Stimulated activated CD8-positive, alpha-beta memory T cell treated with anti-CD3 and anti-CD28 coated beads, Interleukin-7, amount 100 ng/mL, for 4 hours (primary cell): ENCODE measurements around the gene TMEM130.
"Not testable (repeated sequence)": the region's sequence is repeated elsewhere in the genome, so short reads cannot be mapped to it uniquely, and the experiment has no call there.

Source experiments
- DNase-seq, 2 donors: peaks; one replicate each; pipeline ENCODE4 v3.0.0-alpha.2; 2020; ENCODE audit warnings: low read depth in 2 of 2

The TMEM130 gene

DNA sequence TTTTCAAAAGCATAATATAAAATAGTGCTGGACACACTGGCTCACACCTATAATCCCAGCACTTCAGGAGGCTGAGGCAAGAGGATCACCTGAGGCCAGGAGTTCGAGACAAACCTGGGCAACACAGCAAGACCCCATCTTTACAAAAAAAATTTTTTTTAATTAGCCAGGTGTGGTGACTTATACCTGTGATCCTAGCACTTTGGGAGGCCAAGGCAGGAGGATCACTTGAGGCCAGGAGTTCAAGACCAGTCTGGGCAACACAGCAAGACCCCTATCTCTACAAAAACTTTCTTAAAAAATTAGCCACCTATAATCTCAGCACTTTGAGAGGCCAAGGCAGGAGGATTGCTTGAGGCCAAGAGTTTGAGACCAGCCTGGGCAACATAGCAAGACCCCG lies 27.3 kb downstream of the TMEM130 start:
- not testable (repeated sequence) for DNase-seq

DNA sequence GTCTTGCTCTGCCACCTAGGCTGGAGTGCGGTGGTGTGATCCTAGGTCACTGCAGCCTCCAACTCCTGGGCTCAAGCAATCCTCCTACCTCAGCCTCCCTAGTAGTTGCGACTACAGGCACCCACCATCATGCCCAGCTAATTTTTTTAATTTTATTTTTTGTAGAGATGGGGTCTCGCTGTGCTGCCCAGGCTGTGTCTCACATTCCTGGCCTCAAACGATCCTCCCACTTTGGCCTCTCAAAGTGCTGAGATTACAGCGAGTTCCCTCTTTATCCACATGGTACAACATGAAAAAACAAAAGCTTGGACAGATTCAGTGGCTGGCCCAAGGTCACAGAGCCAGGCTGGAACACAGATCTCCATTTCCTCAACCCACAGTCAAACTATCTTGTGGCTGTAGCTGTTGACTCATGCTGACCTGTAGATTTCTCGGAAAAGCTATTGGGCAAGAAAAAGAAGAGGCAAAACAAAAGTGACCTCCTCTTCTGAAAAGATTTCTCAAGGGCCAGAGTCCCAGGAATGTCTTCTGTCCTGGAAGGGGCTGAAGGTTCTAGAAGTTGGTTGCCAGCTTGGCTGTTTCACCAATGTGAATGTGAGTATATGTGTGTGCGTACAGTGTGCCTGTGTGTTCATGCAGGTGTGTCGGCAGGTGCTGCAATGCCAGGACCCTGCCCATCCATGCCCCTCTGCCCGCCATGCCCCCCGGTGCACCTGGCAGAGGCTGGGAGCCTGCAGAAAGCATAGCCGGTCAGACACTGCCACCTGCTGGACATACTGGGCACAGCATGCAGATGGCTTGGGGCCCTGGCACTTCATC lies 28.4 kb downstream of the TMEM130 start:
- peak; percentile 36 to 45 for DNase-seq

GRCh38 chr7:98840722-98841121 lies 29.1 kb downstream of the TMEM130 start:
- DNase-seq = no peak

DNA sequence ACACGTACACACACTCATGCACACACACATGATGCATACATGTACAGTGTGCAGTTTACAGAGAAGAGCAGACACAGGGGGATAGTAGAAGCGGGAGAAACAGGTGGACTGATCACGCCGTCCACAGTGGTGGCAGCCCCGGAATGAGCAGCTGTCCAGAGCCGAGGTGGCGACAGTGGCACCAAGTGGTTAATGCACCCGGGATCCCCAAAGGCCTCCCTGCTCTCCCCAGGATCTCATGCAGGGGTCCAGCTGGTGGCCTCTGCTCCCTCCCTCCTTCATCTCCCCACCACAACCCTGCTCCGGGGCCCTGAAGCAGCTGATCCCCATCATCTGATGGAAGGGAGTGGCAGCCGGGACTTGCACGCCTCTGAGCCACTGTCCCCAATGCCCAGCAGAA lies 29.7 kb downstream of the TMEM130 start:
- no peak for DNase-seq

DNA sequence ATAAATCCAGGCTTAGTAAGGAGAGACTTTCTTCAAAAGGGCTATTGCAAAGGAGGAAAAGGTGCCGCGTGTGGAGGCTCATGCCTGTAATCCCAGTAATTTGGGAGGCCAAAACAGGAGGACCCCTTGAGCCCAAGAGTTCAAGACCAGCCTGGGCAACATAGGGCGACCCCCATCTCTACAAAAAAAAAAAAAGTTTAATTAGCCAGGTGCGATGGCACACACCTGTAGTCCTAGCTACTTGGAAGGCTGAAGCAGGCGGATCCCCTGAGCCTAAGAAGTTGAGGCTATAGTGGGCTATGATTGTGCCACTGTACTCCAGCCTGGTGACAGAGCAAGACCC lies 32.2 kb downstream of the TMEM130 start:
- no peak for DNase-seq

GRCh38 chr7:98836811-98837629 lies 32.8 kb downstream of the TMEM130 start:
- DNase-seq = no peak

DNA sequence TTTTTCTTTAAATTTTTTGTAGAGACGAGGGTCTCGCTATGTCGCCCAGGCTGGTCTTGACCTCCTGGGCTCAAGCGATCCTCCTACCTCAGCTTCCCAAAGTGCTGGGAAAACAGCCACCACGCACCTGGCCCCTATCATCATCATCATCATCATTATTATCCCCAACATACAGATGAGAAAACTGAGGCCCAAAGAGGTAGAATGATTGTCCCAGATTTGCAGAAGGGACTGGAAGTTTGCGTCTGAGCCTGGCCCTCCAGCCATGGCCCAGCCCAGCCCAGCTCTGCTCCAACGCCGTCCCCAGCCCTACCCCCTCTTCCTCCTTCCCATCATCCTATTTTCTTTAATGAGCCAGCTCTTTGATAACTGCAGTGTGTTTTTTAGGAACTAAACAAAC lies 34.9 kb downstream of the TMEM130 start:
- DNase-seq = no peak

DNA sequence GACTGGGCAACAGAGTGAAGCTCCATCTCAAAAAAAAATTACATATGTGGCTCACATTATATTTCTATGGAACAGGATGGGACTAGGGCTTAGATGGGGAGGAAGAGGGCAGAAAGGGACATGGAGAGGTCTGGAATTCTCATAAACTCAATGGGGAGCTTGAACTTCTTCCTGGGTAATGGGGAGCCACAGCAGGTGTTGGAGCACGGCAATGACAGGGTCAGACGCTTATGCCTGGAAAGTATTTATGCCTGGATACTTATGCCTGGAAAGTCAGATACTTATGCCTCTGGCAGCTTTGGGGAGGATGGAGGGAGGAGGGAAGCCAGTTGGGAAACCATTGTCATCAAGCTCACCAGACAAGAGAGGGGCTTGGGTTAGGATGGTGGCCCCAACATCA lies 36.8 kb downstream of the TMEM130 start:
- DNase-seq = no peak

DNA sequence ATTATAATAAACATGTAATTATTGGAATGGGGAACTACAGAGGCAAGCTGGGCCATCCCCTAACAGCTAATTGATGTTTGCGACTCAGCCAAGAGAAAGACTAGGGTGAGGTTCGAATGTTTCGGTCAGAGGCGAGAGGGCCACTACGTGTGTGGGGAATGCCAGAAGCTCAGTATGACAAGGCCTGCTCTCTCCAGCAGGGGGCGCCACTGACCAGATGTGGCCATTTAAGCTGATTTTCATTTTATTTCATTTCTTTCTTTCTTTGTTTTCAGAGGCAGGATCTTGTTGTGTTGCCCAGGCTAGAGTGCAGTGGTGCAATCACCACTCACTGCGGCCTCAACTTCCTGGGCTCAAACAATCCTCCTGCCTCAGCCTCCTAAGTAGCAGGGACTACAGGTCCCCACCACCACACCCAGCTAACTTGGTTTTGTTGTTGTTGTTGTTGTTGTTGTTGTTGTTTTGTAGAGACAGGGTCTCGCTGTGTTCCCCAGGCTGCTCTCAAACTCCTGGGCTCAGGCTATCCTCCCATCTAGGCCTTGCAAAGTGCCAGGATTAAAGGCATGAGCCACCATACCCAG lies 38.1 kb downstream of the TMEM130 start:
- peak in 1 of 2 donors; percentile 7 for DNase-seq

GRCh38 chr7:98830972-98831548 lies 38.8 kb downstream of the TMEM130 start:
- no peak for DNase-seq

DNA sequence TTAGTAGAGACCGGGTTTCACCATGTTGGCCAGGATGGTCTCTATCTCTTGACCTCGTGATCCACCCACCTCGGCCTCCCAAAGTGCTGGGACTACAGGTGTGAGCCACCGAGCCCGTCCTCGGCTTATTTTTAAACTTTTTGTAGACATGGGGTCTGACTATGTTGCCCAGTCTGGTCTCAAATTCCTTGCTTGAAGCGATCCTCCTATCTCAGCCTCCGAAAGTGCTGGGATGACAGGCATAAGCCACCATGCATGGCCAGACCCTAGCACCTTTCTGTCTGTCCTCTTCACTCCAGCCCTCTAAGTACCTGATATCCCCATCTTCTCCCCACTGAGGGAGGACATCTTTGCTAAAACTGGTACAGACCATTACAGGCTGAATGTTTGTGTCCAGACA lies 41.4 kb downstream of the TMEM130 start:
- DNase-seq = no peak

DNA sequence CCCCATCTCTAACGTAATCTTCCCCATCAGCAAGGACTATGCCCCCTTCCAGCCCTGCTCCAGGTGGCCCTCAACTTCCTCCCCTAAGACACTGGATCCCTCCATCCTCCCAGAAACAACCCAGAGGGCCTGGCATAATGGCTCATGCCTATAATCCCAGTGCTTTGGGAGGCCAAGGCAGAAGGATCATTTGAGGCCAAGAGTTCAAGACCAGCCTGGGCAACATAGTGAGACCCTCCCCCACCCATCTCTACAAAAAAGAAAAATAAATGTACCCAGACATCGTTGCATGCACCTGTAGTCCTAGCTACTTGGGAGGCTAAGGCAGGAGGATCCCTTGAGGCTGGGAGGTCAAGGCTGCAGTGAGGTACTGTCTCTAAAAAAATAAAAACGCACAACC lies 42.6 kb downstream of the TMEM130 start:
- DNase-seq = no peak

GRCh38 chr7:98826811-98827231 lies 43.0 kb downstream of the TMEM130 start:
- no peak for DNase-seq

DNA sequence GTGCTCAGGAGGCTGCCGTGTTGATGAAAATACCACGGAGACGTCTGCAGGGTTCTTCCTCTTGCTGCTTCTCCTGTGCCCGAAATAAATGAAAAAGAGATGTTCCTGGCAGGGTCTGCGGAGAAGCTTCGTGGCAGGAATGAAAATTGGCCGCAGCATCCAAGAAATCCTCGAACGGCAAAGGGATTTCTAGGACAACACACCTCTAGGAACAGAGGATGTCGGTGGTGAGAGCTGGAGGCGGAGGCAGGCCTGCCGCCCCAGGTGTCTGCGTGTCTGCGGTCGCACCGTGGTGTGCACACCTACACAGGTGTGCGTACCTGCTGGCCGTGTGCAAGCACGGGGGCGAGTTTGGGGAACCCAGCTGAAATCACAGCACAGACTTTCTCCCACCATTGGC lies 43.4 kb downstream of the TMEM130 start:
- no peak for DNase-seq

DNA sequence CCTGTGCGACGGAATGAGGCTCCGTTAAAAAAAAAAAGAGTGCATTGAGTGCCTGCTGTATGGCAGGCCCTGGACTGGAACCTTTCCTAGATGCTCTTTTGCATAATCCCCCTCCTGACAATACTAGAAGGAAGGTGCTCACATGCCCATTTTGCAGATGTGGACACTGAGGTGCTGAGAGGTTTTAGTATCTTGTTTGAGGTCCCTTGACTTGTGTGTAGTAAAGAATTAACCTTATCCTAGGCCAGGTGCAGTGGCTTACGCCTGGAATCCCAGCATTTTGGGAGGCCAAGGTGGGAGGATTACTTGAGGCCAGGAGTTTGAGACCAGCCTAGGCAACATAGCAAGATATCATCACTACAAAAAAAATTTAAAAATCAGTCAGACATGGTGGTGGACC lies 46.6 kb downstream of the TMEM130 start:
- DNase-seq = no peak

- DNase-seq = no peak
Measured at GRCh38 chr7:98821348-98821747, 48.5 kb downstream of the TMEM130 start.

DNA sequence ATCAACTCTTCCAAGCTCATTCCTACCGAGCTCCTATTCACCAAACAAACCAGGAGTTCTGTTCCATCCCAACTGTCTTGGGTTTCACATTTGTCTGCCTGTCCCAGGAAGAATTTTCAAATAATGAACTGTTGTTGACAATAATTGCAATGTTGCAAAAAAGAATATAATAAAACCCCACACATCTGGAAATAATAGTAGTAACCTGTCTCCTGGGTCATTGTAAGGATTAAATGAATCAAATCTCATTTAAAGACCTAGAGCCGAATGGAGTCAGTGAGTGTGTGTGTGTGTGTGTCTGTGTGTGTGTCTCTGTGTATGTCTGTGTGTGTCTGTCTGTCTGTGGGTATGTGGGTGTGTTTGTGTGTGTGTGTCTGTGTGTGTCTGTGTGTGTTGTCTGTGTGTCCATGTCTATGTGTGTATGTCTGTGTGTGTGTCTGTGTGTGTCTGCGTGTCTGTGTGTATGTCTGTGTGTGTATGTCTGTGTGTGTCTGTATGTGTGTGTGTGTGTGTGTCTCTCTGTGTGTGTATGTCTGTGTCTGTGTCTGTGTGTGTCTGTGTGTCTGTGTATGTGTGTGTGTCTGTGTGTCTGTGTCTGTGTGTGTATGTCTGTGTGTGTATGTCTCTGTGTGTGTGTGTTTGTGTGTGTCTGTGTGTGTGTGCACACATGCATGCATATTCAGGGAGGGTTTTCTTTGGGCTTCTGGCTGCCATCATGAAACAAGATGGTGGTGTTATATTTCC lies 52.7 kb downstream of the TMEM130 start:
- no peak for DNase-seq

GRCh38 chr7:98816241-98816640 lies 53.6 kb downstream of the TMEM130 start:
- no peak for DNase-seq

DNA sequence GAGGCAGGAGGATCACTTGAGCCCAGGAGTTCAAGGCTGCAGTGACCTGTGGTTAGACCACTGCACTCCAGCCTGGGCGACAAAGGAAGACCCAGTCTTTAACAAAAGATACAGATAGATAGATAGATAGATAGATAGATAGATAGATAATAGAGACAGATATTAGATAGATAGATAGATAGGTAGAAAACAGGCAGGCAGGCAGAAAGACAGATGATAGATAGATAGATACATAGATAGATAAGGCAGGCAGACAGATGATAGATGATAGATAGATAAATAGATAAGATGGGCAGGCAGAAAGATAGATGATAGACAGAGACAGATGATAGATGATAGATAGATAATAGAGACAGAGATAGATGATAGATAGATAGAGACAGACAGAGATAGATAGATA lies 54.5 kb downstream of the TMEM130 start:
- DNase-seq = no peak

- DNase-seq = no peak
Measured at GRCh38 chr7:98811299-98811698, 58.5 kb downstream of the TMEM130 start.

DNA sequence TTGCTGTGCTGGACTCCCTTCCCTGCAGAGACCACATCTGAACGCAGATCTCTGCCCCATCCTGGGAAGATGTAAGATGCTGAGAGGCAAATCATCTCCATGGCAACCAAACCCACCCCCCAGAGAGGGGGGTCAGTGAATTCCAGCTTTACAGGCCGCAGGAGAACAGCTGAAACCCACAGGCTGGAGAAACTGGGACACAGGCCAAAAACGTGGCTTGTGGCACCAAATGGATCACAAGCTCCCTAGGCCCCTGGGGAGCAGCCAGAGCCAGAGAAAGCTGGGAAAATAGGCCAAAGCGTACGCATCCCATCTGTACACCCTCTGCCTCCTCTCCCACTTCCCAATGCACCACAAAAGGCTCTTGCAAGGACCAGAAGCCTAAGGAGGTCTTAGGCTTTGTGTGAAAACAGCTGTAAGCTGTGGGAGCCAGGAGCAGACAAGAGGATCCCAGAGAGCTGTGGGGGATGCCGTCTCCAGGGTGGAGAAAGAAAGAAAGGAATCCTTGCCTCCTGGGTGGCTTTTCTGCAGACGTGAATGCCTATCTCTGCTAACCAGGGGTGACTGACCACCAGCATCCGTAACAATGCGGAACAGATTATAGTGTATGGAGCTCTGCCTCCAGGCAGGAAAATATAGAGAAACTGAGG lies 59.5 kb downstream of the TMEM130 start:
- DNase-seq = no peak
